ENCODE measurements around the gene ABCA10.

The ABCA10 gene

GRCh38 chr17:69144331-69145255 lies 84.0 kb downstream of the ABCA10 start:
- TF ChIP-seq CTCF (IDR thresholded peaks at IDR 0.05; ENCODE audit: low read depth, low read length) = no peak
- no peak for DNase-seq
- Histone ChIP-seq H3K4me3 (ENCODE audit: low read depth, low read length) (no peak overlapping the region), H3K36me3 (no peaks in the 10 kb centered on the region), H3K4me1 (no peaks in the 10 kb centered on the region), H3K27me3 (no peaks in the 10 kb centered on the region), H3K9me3 (no peaks in the 10 kb centered on the region)

GRCh38 chr17:69143683-69144231 lies 84.9 kb downstream of the ABCA10 start:
- TF ChIP-seq CTCF (IDR thresholded peaks at IDR 0.05; ENCODE audit: low read depth, low read length) = no peak
- no peaks in the 10 kb centered on the region for H3K36me3 ChIP-seq
- no peaks in the 10 kb centered on the region for H3K4me1 ChIP-seq
- DNase-seq = no peak
- no peaks in the 10 kb centered on the region for H3K9me3 ChIP-seq
- no peak overlapping the region for H3K4me3 ChIP-seq (ENCODE audit: low read depth, low read length)
- H3K27me3 ChIP-seq = no peaks in the 10 kb centered on the region

- H3K4me1 ChIP-seq = no peaks in the 10 kb centered on the region
- no peaks in the 10 kb centered on the region for H3K27me3 ChIP-seq
- TF ChIP-seq CTCF (IDR thresholded peaks at IDR 0.05; ENCODE audit: low read depth, low read length) = no peak
- no peak for DNase-seq
- no peaks in the 10 kb centered on the region for H3K36me3 ChIP-seq
- no peaks in the 10 kb centered on the region for H3K9me3 ChIP-seq
- H3K4me3 ChIP-seq (ENCODE audit: low read depth, low read length) = no peak overlapping the region
Observed at GRCh38 chr17:69143151-69143550, 85.5 kb downstream of the ABCA10 start.

- Histone ChIP-seq H3K4me1 (no peaks in the 10 kb centered on the region), H3K27me3 (no peaks in the 10 kb centered on the region), H3K36me3 (no peaks in the 10 kb centered on the region), H3K9me3 (no peaks in the 10 kb centered on the region), H3K4me3 (ENCODE audit: low read depth, low read length) (no peak overlapping the region)
- DNase-seq = no peak
- no peak for TF ChIP-seq CTCF (IDR thresholded peaks at IDR 0.05; ENCODE audit: low read depth, low read length)
Observed at GRCh38 chr17:69142175-69142802, 86.3 kb downstream of the ABCA10 start.

- DNase-seq = no peak
- Histone ChIP-seq H3K4me3 (ENCODE audit: low read depth, low read length) (no peak within 1 kb of the TSS), H3K4me1 (no peaks in the 10 kb centered on the region), H3K9me3 (no peaks in the 10 kb centered on the region), H3K36me3 (no peaks in the 10 kb centered on the region), H3K27me3 (no peaks in the 10 kb centered on the region)
- no peak for TF ChIP-seq CTCF (IDR thresholded peaks at IDR 0.05; ENCODE audit: low read depth, low read length)
Observed at GRCh38 chr17:69141431-69142174, 87.0 kb downstream of the ABCA10 start, which contains the start of gene ABCA6. TSS of gene ABCA6 (minus strand) at chr17:69141895. CDS start at chr17:69140703, 1,192 bp downstream.

All from BE2C (cell line).